Measurements from ENCODE around the gene ARHGAP18. TPM values are rescaled to one million over a fixed set of nuclear protein-coding genes. Genes with fewer than 3 reads are reported as not detected.

Gene ARHGAP18
- total and polyA plus RNA-seq, 3 donors from 2014 or later: 15.8 to 29.8 (median 23.8) TPM

GRCh38 chr6:129705212-129705611 is 4.8 kb downstream of the ARHGAP18 start:
- H3K27me3 ChIP-seq: no peaks in the 10 kb centered on the region
- no peak for DNase-seq
- H3K27ac ChIP-seq: no peak overlapping the region
- H3K36me3 ChIP-seq (ENCODE audit: low read depth, missing control alignments): no peaks in the 10 kb centered on the region
- intact Hi-C loops (cut with DNase I; ENCODE audit: low total_unique reads): no loop called here
- no peak overlapping the region for H3K4me3 ChIP-seq
- peaks cover 3% of the 10 kb centered on the region for H3K4me1 ChIP-seq
- H3K9me3 ChIP-seq: no peaks in the 10 kb centered on the region
- TF ChIP-seq POLR2A (IDR thresholded peaks at IDR 0.05): no peak
- TF ChIP-seq, protein P1, sequence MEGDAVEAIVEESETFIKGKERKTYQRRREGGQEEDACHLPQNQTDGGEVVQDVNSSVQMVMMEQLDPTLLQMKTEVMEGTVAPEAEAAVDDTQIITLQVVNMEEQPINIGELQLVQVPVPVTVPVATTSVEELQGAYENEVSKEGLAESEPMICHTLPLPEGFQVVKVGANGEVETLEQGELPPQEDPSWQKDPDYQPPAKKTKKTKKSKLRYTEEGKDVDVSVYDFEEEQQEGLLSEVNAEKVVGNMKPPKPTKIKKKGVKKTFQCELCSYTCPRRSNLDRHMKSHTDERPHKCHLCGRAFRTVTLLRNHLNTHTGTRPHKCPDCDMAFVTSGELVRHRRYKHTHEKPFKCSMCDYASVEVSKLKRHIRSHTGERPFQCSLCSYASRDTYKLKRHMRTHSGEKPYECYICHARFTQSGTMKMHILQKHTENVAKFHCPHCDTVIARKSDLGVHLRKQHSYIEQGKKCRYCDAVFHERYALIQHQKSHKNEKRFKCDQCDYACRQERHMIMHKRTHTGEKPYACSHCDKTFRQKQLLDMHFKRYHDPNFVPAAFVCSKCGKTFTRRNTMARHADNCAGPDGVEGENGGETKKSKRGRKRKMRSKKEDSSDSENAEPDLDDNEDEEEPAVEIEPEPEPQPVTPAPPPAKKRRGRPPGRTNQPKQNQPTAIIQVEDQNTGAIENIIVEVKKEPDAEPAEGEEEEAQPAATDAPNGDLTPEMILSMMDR (IDR thresholded peaks at IDR 0.05): no peak

DNA sequence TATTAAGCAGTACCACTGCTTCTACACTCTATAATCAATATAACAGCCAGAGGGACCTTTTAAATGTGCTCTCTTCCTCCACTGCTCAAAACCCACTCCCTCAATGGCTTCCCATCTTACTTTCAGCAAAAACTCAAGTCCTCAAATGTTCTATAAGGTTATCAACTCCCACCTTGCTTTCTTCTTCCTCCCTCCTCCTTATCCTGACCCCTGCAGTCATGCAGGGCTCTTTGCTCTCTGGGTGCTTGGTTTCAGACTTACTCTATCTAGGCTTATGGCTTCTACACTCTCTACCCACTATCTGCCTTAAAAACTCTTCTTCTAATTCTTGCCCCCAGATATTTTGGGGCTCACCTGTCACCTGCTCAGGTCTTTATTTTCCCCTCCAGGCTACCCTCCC is 5.3 kb downstream of the ARHGAP18 start:
- no peak overlapping the region for H3K4me3 ChIP-seq
- no peaks in the 10 kb centered on the region for H3K27me3 ChIP-seq
- peaks cover 3% of the 10 kb centered on the region for H3K4me1 ChIP-seq
- DNase-seq: no peak
- H3K27ac ChIP-seq: no peak overlapping the region
- intact Hi-C loops (cut with DNase I; ENCODE audit: low total_unique reads): no loop called here
- H3K9me3 ChIP-seq: no peaks in the 10 kb centered on the region
- no peaks in the 10 kb centered on the region for H3K36me3 ChIP-seq (ENCODE audit: low read depth, missing control alignments)
- TF ChIP-seq POLR2A (IDR thresholded peaks at IDR 0.05): no peak
- TF ChIP-seq, protein P1 (IDR thresholded peaks at IDR 0.05): no peak

DNA sequence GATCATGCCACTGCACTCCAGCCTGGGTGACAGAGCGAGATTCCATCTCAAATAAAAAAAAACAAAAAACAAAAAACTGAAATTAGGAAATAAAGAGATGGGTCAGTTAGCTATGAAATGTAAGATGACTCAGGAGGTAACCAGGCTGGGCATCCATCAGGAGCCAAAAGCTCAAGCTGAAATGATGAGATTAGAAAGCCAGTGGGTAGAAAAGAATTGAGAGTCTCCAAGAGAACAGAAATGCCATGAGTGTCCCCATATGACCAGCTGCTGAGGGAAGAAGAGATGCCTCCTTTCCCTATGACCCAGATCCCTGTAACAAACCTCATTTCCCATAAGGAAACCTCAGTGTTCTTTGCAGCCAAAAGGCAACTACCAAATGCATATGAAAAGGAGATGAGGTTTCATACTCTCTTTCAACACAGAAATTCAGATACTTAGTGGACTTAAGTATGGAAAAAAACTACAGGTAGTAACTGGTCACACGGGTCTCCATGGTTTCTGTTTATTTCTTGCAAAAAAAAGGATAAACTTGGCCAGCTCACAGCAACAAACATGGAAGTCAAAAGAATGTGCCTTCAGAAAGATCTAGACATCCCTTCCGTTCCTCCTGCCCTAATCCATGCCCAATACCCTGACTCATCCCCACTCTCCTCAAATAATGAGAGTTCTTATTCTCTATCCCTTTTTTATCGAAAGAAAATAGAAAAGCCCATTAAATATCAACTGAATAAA is 8.1 kb downstream of the ARHGAP18 start:
- TF ChIP-seq, protein P1 (IDR thresholded peaks at IDR 0.05): no peak
- TF ChIP-seq POLR2A (IDR thresholded peaks at IDR 0.05): no peak

DNA sequence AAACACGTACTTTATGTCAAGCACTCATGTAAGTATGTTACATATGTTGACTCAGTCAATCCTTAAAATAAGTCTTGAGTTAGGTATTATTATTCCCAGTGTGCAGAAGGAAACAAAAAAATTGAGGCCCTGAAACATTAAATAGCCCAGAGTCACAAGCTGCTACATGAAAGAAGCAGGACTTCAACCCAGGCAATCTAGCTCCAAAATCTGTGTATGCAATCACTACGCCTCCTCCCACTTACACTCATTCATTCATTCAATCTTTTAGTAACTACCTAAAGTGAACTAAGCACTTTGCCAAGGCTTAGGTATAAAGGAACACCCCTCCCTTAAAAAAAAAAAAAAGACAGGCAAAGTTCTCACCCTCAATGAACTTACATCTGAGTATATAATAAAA is 9.3 kb downstream of the ARHGAP18 start:
- TF ChIP-seq POLR2A (IDR thresholded peaks at IDR 0.05): no peak
- TF ChIP-seq, protein P1 (IDR thresholded peaks at IDR 0.05): no peak
- no peak overlapping the region for H3K4me3 ChIP-seq
- H3K4me1 ChIP-seq: no peaks in the 10 kb centered on the region
- H3K36me3 ChIP-seq (ENCODE audit: low read depth, missing control alignments): no peaks in the 10 kb centered on the region
- DNase-seq: no peak
- H3K27ac ChIP-seq: no peak overlapping the region
- 89 to 100% methylated on average over 2 of the region's 2 CpGs for WGBS, 2 donors
- no peaks in the 10 kb centered on the region for H3K9me3 ChIP-seq
- H3K27me3 ChIP-seq: no peaks in the 10 kb centered on the region
- intact Hi-C loops (cut with DNase I; ENCODE audit: low total_unique reads): no loop called here

More for the DNA sequence above, 8.1 kb downstream of the ARHGAP18 start:
- Histone ChIP-seq H3K36me3 (ENCODE audit: low read depth, missing control alignments) (no peaks in the 10 kb centered on the region), H3K27me3 (no peaks in the 10 kb centered on the region), H3K9me3 (no peaks in the 10 kb centered on the region), H3K27ac (no peak overlapping the region), H3K4me1 (no peaks in the 10 kb centered on the region), H3K4me3 (no peak overlapping the region)
- 82 to 87% methylated on average over 4 of the region's 4 CpGs for WGBS, 2 donors
- DNase-seq: no peak
- intact Hi-C loops (cut with DNase I; ENCODE audit: low total_unique reads): no loop called here

- Histone ChIP-seq H3K36me3 (ENCODE audit: low read depth, missing control alignments) (no peaks in the 10 kb centered on the region), H3K27ac (no peak overlapping the region), H3K4me3 (no peak overlapping the region), H3K9me3 (no peaks in the 10 kb centered on the region), H3K27me3 (no peaks in the 10 kb centered on the region), H3K4me1 (no peaks in the 10 kb centered on the region)
- no peak for DNase-seq
- WGBS, 2 donors: 89 to 95% methylated on average over 2 of the region's 2 CpGs
- no peak for TF ChIP-seq POLR2A (IDR thresholded peaks at IDR 0.05)
- TF ChIP-seq, protein P1 (IDR thresholded peaks at IDR 0.05): no peak
- intact Hi-C loops (cut with DNase I; ENCODE audit: low total_unique reads): no loop called here
Observed at GRCh38 chr6:129699659-129700058, 10.3 kb downstream of the ARHGAP18 start.

Data from testis (tissue), 3 donors.